NCI-H146 (cell line): Measurements from ENCODE around the gene TMEM18.
"Not testable (repeated sequence)": the region's sequence is repeated elsewhere in the genome, so short reads cannot be mapped to it uniquely, and the experiment has no call there.

Source experiments
- DNase-seq: peaks from one replicate; lab custom pipeline; 2025; lab: John Stamatoyannopoulos, UW

Gene TMEM18

GRCh38 chr2:693606-694005, 16.4 kb upstream of the TMEM18 start:
- DNase-seq = no peak

GRCh38 chr2:692767-693166, 15.6 kb upstream of the TMEM18 start:
- DNase-seq = no peak

GRCh38 chr2:691821-692761, 14.9 kb upstream of the TMEM18 start:
- DNase-seq = no peak

- DNase-seq = no peak
These were observed 13.6 kb upstream of the TMEM18 start for GRCh38 chr2:690799-691198.

- no peak for DNase-seq
These were observed 12.8 kb upstream of the TMEM18 start for GRCh38 chr2:689877-690510.

- no peak for DNase-seq
These were observed 12.0 kb upstream of the TMEM18 start for GRCh38 chr2:689237-689636.

GRCh38 chr2:688504-689076, 11.4 kb upstream of the TMEM18 start:
- DNase-seq = no peak

GRCh38 chr2:685421-685820, 8.2 kb upstream of the TMEM18 start:
- no peak for DNase-seq

- DNase-seq = not testable (repeated sequence)
These were observed 7.7 kb upstream of the TMEM18 start for GRCh38 chr2:684913-685312.

GRCh38 chr2:682226-682625, 5.0 kb upstream of the TMEM18 start:
- no peak for DNase-seq

GRCh38 chr2:681312-681711, 4.1 kb upstream of the TMEM18 start:
- no peak for DNase-seq

GRCh38 chr2:680496-680895, 3.3 kb upstream of the TMEM18 start:
- DNase-seq = no peak

GRCh38 chr2:678964-679363, 1.8 kb upstream of the TMEM18 start:
- DNase-seq = no peak

GRCh38 chr2:677959-678550, 849 bp upstream of the TMEM18 start:
- no peak for DNase-seq

- peak; percentile 97 for DNase-seq
These were observed 555 bp downstream of the TMEM18 start for GRCh38 chr2:676647-677055.

GRCh38 chr2:675982-676646, 1.1 kb downstream of the TMEM18 start:
- peak; percentile 80 for DNase-seq

- no peak for DNase-seq
These were observed 1.7 kb downstream of the TMEM18 start for GRCh38 chr2:675460-675859.

GRCh38 chr2:675051-675450, 2.2 kb downstream of the TMEM18 start:
- no peak for DNase-seq

GRCh38 chr2:674321-674985, 2.8 kb downstream of the TMEM18 start:
- DNase-seq = no peak

- DNase-seq = no peak
These were observed 3.4 kb downstream of the TMEM18 start for GRCh38 chr2:673615-674320.

GRCh38 chr2:673016-673415, 4.2 kb downstream of the TMEM18 start:
- DNase-seq = no peak
